ENCODE results near the gene SSR3. TPM values are rescaled to one million over a fixed set of nuclear protein-coding genes. Genes with fewer than 3 reads are reported as not detected.

SSR3 gene
- total RNA-seq, 1 donor, result 420 TPM

DNA sequence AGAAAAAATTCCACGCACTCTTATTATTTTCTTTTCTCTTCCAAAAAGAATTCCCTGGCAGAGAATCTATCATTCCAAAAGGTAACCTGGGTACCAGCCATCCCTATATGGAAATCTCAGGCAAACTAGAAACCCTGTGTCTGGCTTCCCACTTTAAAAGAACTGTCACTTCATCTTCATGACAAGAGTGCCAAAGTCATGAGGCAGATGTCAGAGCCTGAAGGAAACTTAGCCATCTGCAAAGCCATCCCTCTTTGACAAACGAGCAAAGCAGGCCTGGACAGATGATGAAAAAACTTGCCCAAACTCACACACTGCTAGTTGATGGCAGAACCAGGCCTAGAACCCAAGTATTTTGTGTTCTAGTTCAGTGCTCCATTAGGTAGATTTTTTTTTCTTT, 15.9 kb downstream of the SSR3 start:
- DNase-seq (ENCODE audit: low read depth), result no peak
- TF ChIP-seq, protein P1, sequence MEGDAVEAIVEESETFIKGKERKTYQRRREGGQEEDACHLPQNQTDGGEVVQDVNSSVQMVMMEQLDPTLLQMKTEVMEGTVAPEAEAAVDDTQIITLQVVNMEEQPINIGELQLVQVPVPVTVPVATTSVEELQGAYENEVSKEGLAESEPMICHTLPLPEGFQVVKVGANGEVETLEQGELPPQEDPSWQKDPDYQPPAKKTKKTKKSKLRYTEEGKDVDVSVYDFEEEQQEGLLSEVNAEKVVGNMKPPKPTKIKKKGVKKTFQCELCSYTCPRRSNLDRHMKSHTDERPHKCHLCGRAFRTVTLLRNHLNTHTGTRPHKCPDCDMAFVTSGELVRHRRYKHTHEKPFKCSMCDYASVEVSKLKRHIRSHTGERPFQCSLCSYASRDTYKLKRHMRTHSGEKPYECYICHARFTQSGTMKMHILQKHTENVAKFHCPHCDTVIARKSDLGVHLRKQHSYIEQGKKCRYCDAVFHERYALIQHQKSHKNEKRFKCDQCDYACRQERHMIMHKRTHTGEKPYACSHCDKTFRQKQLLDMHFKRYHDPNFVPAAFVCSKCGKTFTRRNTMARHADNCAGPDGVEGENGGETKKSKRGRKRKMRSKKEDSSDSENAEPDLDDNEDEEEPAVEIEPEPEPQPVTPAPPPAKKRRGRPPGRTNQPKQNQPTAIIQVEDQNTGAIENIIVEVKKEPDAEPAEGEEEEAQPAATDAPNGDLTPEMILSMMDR (IDR thresholded peaks at IDR 0.05; ENCODE audit: insufficient read depth, low read length), result no peak
- no peak overlapping the region for H3K4me3 ChIP-seq (ENCODE audit: low read depth, low read length)

DNA sequence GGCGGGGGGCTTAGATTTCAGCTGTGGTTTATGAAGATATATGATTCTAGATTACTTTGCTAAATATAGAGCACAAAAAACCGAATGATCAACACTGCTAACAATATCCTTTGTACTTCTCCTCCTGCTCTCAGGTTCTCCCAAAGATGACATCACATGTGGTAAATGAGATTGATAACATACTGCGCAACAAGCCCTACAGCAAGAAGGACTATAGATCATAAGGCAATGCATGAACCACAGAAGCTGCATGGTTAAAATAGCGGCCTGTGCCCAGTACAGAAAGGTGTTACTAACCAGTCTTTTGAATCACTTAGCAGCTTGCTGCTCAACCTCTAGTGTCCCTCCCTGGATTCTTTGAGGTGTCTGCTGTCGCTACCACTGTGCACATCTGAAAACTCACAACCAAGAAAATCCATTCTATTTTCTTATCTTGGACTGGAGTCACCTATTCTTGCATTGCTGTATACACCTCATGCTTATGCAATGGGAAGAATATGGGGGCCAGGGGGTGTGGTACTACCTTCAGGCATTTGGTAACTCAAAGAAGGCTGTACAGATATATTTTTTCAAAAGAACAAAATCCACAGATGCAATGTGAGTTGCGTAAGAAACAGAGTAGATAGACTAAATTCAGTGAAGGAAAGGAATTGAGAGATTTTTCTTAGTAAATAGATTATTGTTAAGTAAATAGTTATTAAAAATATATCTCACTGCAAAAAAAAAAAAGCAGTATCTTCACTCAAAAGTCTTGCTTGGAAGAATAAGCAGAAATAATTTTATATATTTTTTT, 18.2 kb downstream of the SSR3 start:
- TF ChIP-seq, protein P1 (IDR thresholded peaks at IDR 0.05; ENCODE audit: insufficient read depth, low read length), result no peak
- peak; percentile 23 for DNase-seq (ENCODE audit: low read depth)
- no peak overlapping the region for H3K4me3 ChIP-seq (ENCODE audit: low read depth, low read length)

DNA sequence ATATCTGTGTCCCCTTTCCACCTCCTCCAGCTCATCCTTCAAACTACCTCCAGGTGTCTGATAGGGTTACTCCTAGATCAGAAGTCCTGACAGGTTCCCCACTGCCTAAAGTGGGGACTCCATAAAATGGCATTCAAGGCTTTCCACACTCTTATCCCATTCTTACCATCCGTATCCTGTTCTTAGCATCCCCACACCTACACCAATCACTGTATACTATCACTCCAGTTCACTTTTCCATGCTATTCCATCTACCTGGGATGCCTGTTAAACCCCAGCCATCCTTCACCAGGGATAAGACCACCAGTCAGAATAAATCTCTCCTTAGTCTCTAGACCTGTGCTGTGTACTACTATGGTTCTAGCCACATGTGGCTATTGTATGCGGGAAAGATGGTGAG, 19.1 kb downstream of the SSR3 start:
- DNase-seq (ENCODE audit: low read depth), result no peak
- TF ChIP-seq, protein P1 (IDR thresholded peaks at IDR 0.05; ENCODE audit: insufficient read depth, low read length), result no peak
- no peak overlapping the region for H3K4me3 ChIP-seq (ENCODE audit: low read depth, low read length)

DNA sequence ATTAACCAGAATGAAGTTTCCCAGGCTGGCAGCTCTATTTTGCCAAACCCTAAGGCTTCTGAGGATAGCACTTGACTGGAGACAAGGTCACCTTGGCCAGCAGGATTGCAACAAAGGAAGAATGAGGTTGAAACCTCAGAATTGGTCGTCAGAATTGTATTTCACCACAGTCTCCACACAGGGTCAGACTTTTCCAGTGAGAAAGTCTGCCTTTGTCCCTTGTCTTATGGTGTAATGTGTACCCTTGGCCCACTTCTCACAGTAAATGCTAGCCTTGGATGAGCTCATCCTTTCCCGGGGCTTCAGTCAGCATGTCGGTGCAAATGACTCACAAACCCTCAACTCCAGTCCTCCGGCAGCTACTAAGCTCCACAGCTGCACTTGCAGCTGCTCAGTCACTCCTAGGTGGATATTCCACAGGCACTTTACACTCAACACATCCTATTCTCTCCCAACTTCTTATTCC, 19.7 kb downstream of the SSR3 start:
- TF ChIP-seq, protein P1 (IDR thresholded peaks at IDR 0.05; ENCODE audit: insufficient read depth, low read length), result peak; percentile 49
- H3K4me3 ChIP-seq (ENCODE audit: low read depth, low read length), result no peak overlapping the region
- peak; percentile 97 for DNase-seq (ENCODE audit: low read depth)

DNA sequence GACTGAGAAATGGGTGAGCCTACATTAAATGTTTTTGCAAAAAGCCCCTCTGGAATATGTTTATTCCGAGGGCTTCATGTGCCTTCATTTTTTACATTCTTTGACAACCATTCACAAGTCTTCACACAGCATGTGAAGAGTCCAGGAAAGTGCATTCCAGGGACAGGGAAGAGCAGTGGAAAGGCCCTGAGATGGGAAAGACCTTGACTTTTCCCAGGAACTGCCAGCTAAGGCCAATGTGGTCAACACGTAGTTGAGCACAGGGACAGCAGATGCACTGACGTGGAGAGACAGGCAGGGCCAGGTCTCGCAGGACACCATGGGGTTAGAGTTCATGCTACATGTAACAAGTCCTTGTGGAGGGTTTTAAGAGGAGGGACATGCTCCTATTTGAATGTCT, 21.7 kb downstream of the SSR3 start:
- TF ChIP-seq, protein P1 (IDR thresholded peaks at IDR 0.05; ENCODE audit: insufficient read depth, low read length), result no peak

DNA sequence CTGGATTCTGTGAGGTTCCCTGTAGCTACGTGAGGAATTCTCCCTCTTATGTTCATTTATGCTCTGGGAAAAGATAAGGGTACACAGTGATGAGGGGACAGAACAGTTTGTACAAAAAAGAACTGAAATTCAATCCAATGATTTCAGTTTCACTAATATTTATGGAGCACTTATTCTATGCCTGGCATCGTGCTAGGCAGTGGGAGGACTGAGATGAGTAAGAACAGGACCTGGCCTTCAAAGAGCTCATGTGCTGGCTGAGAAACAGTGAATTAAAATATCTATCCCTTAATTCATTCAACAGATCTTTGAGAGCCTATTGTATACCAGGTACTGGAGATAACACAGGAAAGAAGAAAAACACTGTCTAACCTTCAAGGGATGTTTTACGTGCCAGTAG, 22.2 kb downstream of the SSR3 start:
- TF ChIP-seq, protein P1 (IDR thresholded peaks at IDR 0.05; ENCODE audit: insufficient read depth, low read length), result no peak
- DNase-seq (ENCODE audit: low read depth), result no peak
- H3K4me3 ChIP-seq (ENCODE audit: low read depth, low read length), result no peak overlapping the region

More for the DNA sequence above, 21.7 kb downstream of the SSR3 start:
- H3K4me3 ChIP-seq (ENCODE audit: low read depth, low read length), result no peak overlapping the region
- DNase-seq (ENCODE audit: low read depth), result no peak

Measured in fibroblast of the aortic adventitia (primary cell).